ENCODE results near the gene LIN54.

DNA sequence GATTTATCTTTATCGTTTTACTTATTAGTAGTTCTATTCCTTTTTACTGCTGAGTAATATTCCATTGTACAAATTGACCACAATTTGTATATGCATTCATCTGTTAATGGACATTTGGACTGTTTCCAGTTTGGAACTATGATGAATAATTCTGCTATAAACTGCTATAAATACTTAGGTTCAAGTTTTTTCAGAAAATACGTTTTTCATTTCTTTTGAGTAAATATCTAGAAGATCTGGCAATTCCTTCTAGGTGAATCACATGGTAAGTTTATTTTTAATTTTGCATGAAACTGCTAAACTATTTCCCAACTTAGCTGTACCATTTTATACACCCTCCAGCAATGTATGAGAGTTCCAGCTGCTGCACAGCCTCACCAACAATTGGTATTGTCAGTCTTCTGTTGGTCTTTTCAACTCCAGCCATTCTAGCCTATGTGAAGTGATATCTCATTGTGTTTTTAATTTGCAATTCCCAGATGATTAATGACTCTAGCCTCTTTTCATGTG lies 22.2 kb downstream of the LIN54 start:
- TF ChIP-seq EZH2phosphoT487 (IDR thresholded peaks at IDR 0.05; ENCODE audit: borderline replicate concordance), result no peak
- TF ChIP-seq, protein P1, sequence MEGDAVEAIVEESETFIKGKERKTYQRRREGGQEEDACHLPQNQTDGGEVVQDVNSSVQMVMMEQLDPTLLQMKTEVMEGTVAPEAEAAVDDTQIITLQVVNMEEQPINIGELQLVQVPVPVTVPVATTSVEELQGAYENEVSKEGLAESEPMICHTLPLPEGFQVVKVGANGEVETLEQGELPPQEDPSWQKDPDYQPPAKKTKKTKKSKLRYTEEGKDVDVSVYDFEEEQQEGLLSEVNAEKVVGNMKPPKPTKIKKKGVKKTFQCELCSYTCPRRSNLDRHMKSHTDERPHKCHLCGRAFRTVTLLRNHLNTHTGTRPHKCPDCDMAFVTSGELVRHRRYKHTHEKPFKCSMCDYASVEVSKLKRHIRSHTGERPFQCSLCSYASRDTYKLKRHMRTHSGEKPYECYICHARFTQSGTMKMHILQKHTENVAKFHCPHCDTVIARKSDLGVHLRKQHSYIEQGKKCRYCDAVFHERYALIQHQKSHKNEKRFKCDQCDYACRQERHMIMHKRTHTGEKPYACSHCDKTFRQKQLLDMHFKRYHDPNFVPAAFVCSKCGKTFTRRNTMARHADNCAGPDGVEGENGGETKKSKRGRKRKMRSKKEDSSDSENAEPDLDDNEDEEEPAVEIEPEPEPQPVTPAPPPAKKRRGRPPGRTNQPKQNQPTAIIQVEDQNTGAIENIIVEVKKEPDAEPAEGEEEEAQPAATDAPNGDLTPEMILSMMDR (conservative IDR thresholded peaks at IDR 0.05; ENCODE audit: low read length), result no peak
